Measurements from ENCODE around the gene MACROD2. TPM values are rescaled to one million over a fixed set of nuclear protein-coding genes. Genes with fewer than 3 reads are reported as not detected.

The MACROD2 gene
- total RNA-seq, 1 experiment from 2014 or later, result 1.4 TPM

- no TSS peak for BruUV-seq (replicated peaks)
Measured at GRCh38 chr20:14677455-14677854, 682.1 kb downstream of the MACROD2 start.

DNA sequence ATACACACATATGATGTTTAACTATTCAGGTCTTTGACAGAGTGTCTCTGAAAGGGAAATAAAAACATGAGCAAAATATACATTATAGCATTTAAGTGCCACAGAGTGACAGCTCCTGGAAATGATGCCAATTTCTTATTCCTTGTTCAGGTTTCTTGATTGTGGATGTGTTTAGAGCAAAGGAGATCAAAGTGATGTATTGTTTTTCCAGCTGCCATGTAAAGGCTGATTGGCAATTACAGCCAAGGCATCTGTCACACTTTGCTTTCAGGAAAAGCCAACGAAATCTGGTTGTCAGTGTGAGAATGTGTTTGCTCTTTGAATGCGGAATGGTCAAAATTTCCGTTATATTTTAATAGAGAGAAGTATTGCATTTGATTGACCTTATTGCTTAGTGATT, 689.9 kb downstream of the MACROD2 start:
- no peak for DNase-seq (ENCODE audit: low spot score)
- Histone ChIP-seq H3K4me1 (ENCODE audit: insufficient read depth, low read length, poor library complexity, severe bottlenecking) (no peaks in the 10 kb centered on the region), H3K36me3 (ENCODE audit: insufficient read depth, low read length, poor library complexity, severe bottlenecking) (no peaks in the 10 kb centered on the region), H3K4me3 (ENCODE audit: low read depth, low read length, poor library complexity, severe bottlenecking) (no peak overlapping the region), H3K27me3 (replicated peaks; ENCODE audit: insufficient read depth, low read depth, low read length, poor library complexity) (no peaks in the 10 kb centered on the region), H3K27ac (ENCODE audit: low read depth, low read length, poor library complexity, severe bottlenecking) (no peak overlapping the region), H3K9me3 (ENCODE audit: low read depth, low read length, poor library complexity, severe bottlenecking) (no peaks in the 10 kb centered on the region)
- CTCF ChIA-PET, result no interaction called here
- POLR2A ChIA-PET (ENCODE audit: low non-redundant PET), result no interaction called here
- intact Hi-C loops (cut with micrococcal nuclease; ENCODE audit: unreplicated experiment), result no loop called here
- no TSS peak for BruUV-seq (replicated peaks)
- TF ChIP-seq, protein P1, sequence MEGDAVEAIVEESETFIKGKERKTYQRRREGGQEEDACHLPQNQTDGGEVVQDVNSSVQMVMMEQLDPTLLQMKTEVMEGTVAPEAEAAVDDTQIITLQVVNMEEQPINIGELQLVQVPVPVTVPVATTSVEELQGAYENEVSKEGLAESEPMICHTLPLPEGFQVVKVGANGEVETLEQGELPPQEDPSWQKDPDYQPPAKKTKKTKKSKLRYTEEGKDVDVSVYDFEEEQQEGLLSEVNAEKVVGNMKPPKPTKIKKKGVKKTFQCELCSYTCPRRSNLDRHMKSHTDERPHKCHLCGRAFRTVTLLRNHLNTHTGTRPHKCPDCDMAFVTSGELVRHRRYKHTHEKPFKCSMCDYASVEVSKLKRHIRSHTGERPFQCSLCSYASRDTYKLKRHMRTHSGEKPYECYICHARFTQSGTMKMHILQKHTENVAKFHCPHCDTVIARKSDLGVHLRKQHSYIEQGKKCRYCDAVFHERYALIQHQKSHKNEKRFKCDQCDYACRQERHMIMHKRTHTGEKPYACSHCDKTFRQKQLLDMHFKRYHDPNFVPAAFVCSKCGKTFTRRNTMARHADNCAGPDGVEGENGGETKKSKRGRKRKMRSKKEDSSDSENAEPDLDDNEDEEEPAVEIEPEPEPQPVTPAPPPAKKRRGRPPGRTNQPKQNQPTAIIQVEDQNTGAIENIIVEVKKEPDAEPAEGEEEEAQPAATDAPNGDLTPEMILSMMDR (conservative IDR thresholded peaks at IDR 0.05; ENCODE audit: low read depth, low read length), result no peak
- no peak for TF ChIP-seq EZH2 (IDR thresholded peaks at IDR 0.05; ENCODE audit: borderline replicate concordance, low read depth, low read length, poor library complexity, severe bottlenecking)

More at GRCh38 chr20:14677455-14677854, 682.1 kb downstream of the MACROD2 start:
- TF ChIP-seq, protein P1 (conservative IDR thresholded peaks at IDR 0.05; ENCODE audit: low read depth, low read length), result no peak
- no peak for TF ChIP-seq EZH2 (IDR thresholded peaks at IDR 0.05; ENCODE audit: borderline replicate concordance, low read depth, low read length, poor library complexity, severe bottlenecking)
- Histone ChIP-seq H3K4me1 (ENCODE audit: insufficient read depth, low read length, poor library complexity, severe bottlenecking) (no peaks in the 10 kb centered on the region), H3K36me3 (ENCODE audit: insufficient read depth, low read length, poor library complexity, severe bottlenecking) (no peaks in the 10 kb centered on the region), H3K27ac (ENCODE audit: low read depth, low read length, poor library complexity, severe bottlenecking) (no peak overlapping the region), H3K27me3 (replicated peaks; ENCODE audit: insufficient read depth, low read depth, low read length, poor library complexity) (no peaks in the 10 kb centered on the region), H3K9me3 (ENCODE audit: low read depth, low read length, poor library complexity, severe bottlenecking) (no peaks in the 10 kb centered on the region), H3K4me3 (ENCODE audit: low read depth, low read length, poor library complexity, severe bottlenecking) (no peak overlapping the region)
- ChIA-PET CTCF (no interaction called here), POLR2A (ENCODE audit: low non-redundant PET) (no interaction called here)
- intact Hi-C loops (cut with micrococcal nuclease; ENCODE audit: unreplicated experiment), result no loop called here
- DNase-seq (ENCODE audit: low spot score), result no peak

DNA sequence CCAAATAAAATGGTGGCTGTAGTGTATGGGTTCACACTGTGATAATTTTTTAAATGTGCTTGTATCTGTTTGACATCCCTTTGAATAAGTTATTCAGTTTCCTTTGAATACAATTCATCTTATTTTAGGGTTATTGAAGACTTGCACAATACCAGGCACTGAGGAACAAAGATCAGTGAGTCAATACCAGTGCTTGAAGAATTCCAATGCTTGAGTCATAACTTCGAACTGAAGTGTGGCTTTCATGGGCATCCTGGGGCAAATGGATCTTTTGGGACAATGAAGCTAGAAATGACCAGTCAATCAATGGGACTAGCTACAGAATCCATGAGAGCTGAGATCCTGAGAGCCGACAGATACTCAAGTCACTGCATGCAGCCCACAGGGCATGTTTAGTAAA, 692.0 kb downstream of the MACROD2 start:
- Histone ChIP-seq H3K4me1 (ENCODE audit: insufficient read depth, low read length, poor library complexity, severe bottlenecking) (no peaks in the 10 kb centered on the region), H3K27me3 (replicated peaks; ENCODE audit: insufficient read depth, low read depth, low read length, poor library complexity) (no peaks in the 10 kb centered on the region), H3K36me3 (ENCODE audit: insufficient read depth, low read length, poor library complexity, severe bottlenecking) (no peaks in the 10 kb centered on the region), H3K4me3 (ENCODE audit: low read depth, low read length, poor library complexity, severe bottlenecking) (no peak overlapping the region), H3K27ac (ENCODE audit: low read depth, low read length, poor library complexity, severe bottlenecking) (no peak overlapping the region), H3K9me3 (ENCODE audit: low read depth, low read length, poor library complexity, severe bottlenecking) (no peaks in the 10 kb centered on the region)
- intact Hi-C loops (cut with micrococcal nuclease; ENCODE audit: unreplicated experiment), result no loop called here
- no peak for DNase-seq (ENCODE audit: low spot score)
- POLR2A ChIA-PET (ENCODE audit: low non-redundant PET), result no interaction called here
- BruUV-seq (replicated peaks), result no TSS peak
- TF ChIP-seq, protein P1 (conservative IDR thresholded peaks at IDR 0.05; ENCODE audit: low read depth, low read length), result no peak
- TF ChIP-seq EZH2 (IDR thresholded peaks at IDR 0.05; ENCODE audit: borderline replicate concordance, low read depth, low read length, poor library complexity, severe bottlenecking), result no peak
- CTCF ChIA-PET, result no interaction called here
